Endothelial cell of umbilical vein (primary cell): Measurements from ENCODE around the gene GPRIN2. TPM values are rescaled to one million over a fixed set of nuclear protein-coding genes. Genes with fewer than 3 reads are reported as not detected.

Source experiments
- BruUV-seq: library from RNA; stranded (reverse); fragments of 400-500 nt; replicated peaks from 2 replicates; lab custom pipeline; 2021; lab: Mats Ljungman, UMichigan
- CTCF ChIA-PET: fragments of 300-600, 350-600 bp; sonication (Branson Sonifier 250); formaldehyde crosslinking; loops from one replicate; lab custom pipeline; 2021; ENCODE audit warnings: antibody characterized with exemption, inconsistent platforms; lab: Charles Lee
- POLR2A ChIA-PET: fragments of 300-600, 350-600 bp; sonication (Branson Sonifier 250); formaldehyde crosslinking; loops from one replicate; lab custom pipeline; 2021; ENCODE audit warnings: antibody characterized with exemption, inconsistent platforms; lab: Charles Lee
- DNase-seq: peaks from one replicate; pipeline ENCODE4 v3.0.0-alpha.2; 2011; ENCODE audit warnings: low read depth, low spot score
- FAIRE-seq: peaks from 2 replicates; lab custom pipeline; 2011; peaks lifted over from hg19 to GRCh38; lab: Jason Lieb, UNC
- H2AFZ ChIP-seq: 2 replicates; pipeline ENCODE4 v1.6.0; 2012; ENCODE audit warnings: low read depth, low read length, control low read depth, inconsistent platforms
- H3K27ac ChIP-seq: 2 replicates; pipeline ENCODE4 v1.5.1; 2011; ENCODE audit warnings: low read depth, mild to moderate bottlenecking, control low read depth, low read length, moderate library complexity; ENCODE audit not compliant: insufficient read depth
- H3K27me3 ChIP-seq, 2 experiments: 2 replicates each; pipeline versions ENCODE4 v1.6.0 to v1.6.1; 2011; ENCODE audit warnings: low read length in 2 of 2, mixed read lengths in 1 of 2; ENCODE audit not compliant: control insufficient read depth in 2 of 2, insufficient read depth in 2 of 2
- H3K36me3 ChIP-seq, 2 experiments: 2 replicates in 1 of 2; 3 replicates in 1 of 2; pipeline ENCODE4 v1.5.1; 2011; ENCODE audit warnings: low read length in 2 of 2, mild to moderate bottlenecking in 1 of 2, moderate library complexity in 1 of 2; ENCODE audit not compliant: control insufficient read depth in 2 of 2, insufficient read depth in 2 of 2; ENCODE audit errors: extremely low read depth in 1 of 2
- H3K4me1 ChIP-seq: 3 replicates; pipeline ENCODE4 v1.5.1; 2011; ENCODE audit warnings: mild to moderate bottlenecking, low read length; ENCODE audit not compliant: control insufficient read depth, insufficient read depth; ENCODE audit errors: extremely low read depth
- H3K4me2 ChIP-seq: 2 replicates; pipeline ENCODE4 v1.6.1; 2011; ENCODE audit warnings: low read length, control low read depth, mixed read lengths; ENCODE audit not compliant: insufficient read depth
- H3K4me3 ChIP-seq, 3 experiments: fragments of 200-600 bp in 1 of 3; sonication (generic), shearing (Covaris generic) in 1 of 3; replicated peaks in 1 of 3; 2 replicates each; pipeline ENCODE4 v1.5.1; 2011 to 2016; ENCODE audit warnings: control low read depth in 3 of 3, low read length in 3 of 3, mild to moderate bottlenecking in 2 of 3, inconsistent platforms in 1 of 3, low read depth in 1 of 3, moderate library complexity in 1 of 3; ENCODE audit not compliant: insufficient read depth in 1 of 3
- H3K79me2 ChIP-seq: 2 replicates; pipeline ENCODE4 v1.6.0; 2012; ENCODE audit warnings: low read length, inconsistent platforms; ENCODE audit not compliant: control insufficient read depth, insufficient read depth
- H3K9ac ChIP-seq: replicated peaks from 2 replicates; pipeline ENCODE3; 2011; ENCODE audit warnings: low read length, control low read depth; ENCODE audit not compliant: insufficient read depth; ENCODE audit errors: extremely low read depth
- H3K9me1 ChIP-seq: replicated peaks from 3 replicates; pipeline ENCODE4 v1.6.0; 2011; ENCODE audit warnings: mild to moderate bottlenecking, low read length; ENCODE audit not compliant: control insufficient read depth, insufficient read depth; ENCODE audit errors: extremely low read depth
- H3K9me3 ChIP-seq: replicated peaks from 2 replicates; pipeline ENCODE4 v1.5.1; 2012; ENCODE audit warnings: low read length, inconsistent platforms; ENCODE audit not compliant: control insufficient read depth, insufficient read depth
- H4K20me1 ChIP-seq: replicated peaks from 2 replicates; pipeline ENCODE3; 2011; ENCODE audit warnings: mild to moderate bottlenecking, low read length; ENCODE audit not compliant: control insufficient read depth, insufficient read depth; ENCODE audit errors: extremely low read depth
- CTCF ChIP-seq, 2 donors: IDR thresholded peaks; 1 replicate in 1 of 2; 2 replicates in 1 of 2; pipeline ENCODE4 v1.5.1; 2011; ENCODE audit warnings: low read length in 2 of 2, mild to moderate bottlenecking in 2 of 2, moderate library complexity in 2 of 2, control low read depth in 1 of 2, inconsistent platforms in 1 of 2, low read depth in 1 of 2; ENCODE audit not compliant: insufficient read depth in 1 of 2; ENCODE audit errors: extremely low read depth in 1 of 2
- EZH2 ChIP-seq: IDR thresholded peaks from 2 replicates; pipeline ENCODE4 v1.6.1; 2012; ENCODE audit warnings: borderline replicate concordance, low read depth, mild to moderate bottlenecking, moderate library complexity, low read length, inconsistent platforms; ENCODE audit not compliant: severe bottlenecking
- FOS ChIP-seq: IDR thresholded peaks from 2 replicates; pipeline ENCODE4 v1.6.1; 2011; ENCODE audit warnings: mild to moderate bottlenecking, low read length, moderate library complexity, borderline replicate concordance; ENCODE audit not compliant: insufficient read depth
- GATA2 ChIP-seq: IDR thresholded peaks from 2 replicates; pipeline ENCODE4 v1.7.0; 2011; ENCODE audit warnings: low read depth, mild to moderate bottlenecking, moderate library complexity, mixed read lengths, low read length; ENCODE audit not compliant: insufficient read length, insufficient read depth
- JUN ChIP-seq: IDR thresholded peaks from 2 replicates; pipeline ENCODE4 v1.6.1; 2011; ENCODE audit warnings: borderline replicate concordance, low read depth; ENCODE audit not compliant: insufficient read length, insufficient read depth
- MAX ChIP-seq: IDR thresholded peaks from 2 replicates; pipeline ENCODE4 v1.6.1; 2011; ENCODE audit not compliant: insufficient read depth, insufficient read length
- MYC ChIP-seq: IDR thresholded peaks from one replicate; pipeline ENCODE4 v1.6.1; 2011; ENCODE audit warnings: mild to moderate bottlenecking, low read depth, low read length
- POLR2A ChIP-seq: IDR thresholded peaks from 2 replicates; pipeline ENCODE4 v1.6.1; 2012; ENCODE audit warnings: low read depth, mild to moderate bottlenecking, control low read depth, low read length
- POLR2AphosphoS5 ChIP-seq: IDR thresholded peaks from 2 replicates; pipeline ENCODE4 v1.6.1; 2012; ENCODE audit warnings: low read depth, mild to moderate bottlenecking, control low read depth, low read length, moderate library complexity; ENCODE audit not compliant: insufficient read depth
- dilution Hi-C: fragments of 300-500 bp; cut with MboI; formaldehyde crosslinking; loops from one replicate; pipeline ENCODE4 v1.15.0; 2019; ENCODE audit warnings: low sequenced_read_pairs; ENCODE audit not compliant: extremely low pct_ligation_motif_present
- intact Hi-C: fragments of 100-400 bp; cut with micrococcal nuclease; formaldehyde crosslinking; loops from one replicate; pipeline ENCODE4 v1.10.0; 2022
- polyA plus RNA-seq, 4 experiments: library from polyadenylated mRNA; depleted of rRNA in 3 of 4; stranded (reverse) in 3 of 4; unstranded in 1 of 4; fragments of >200 nt; gene quantifications; 2 replicates each; pipeline versions ENCODE4 v1.2.1 to v1.2.3, GENCODE V29; 2011 to 2012; ENCODE audit warnings: missing spikeins in 1 of 4
- total RNA-seq: library from RNA; stranded (reverse); gene quantifications from 2 replicates; pipeline ENCODE4 v1.2.3, GENCODE V29; 2021

GPRIN2 gene
- total and polyA plus RNA-seq, 2 donors (not counting 3 experiments of a cell fraction or from before 2014, with no cell fraction given), result not detected

GRCh38 chr10:46542567-46543465 lies 13.6 kb downstream of the GPRIN2 start:
- ChIA-PET POLR2A (no interaction called here), CTCF (interaction anchor here (3.1 kb wide), 1 partner anchor 10 kb away, joined by 14 read pairs; no protein-coding TSS in a partner anchor)
- no peak overlapping the region for H3K4me2 ChIP-seq
- no peaks in the 10 kb centered on the region for H3K79me2 ChIP-seq
- H3K27ac ChIP-seq, result no peak overlapping the region
- no peaks in the 10 kb centered on the region for H3K9me3 ChIP-seq
- no peaks in the 10 kb centered on the region for H3K36me3 ChIP-seq
- no peak overlapping the region for H2AFZ ChIP-seq
- peaks cover 0 to 4% of the 10 kb centered on the region in 2 experiments for H3K27me3 ChIP-seq
- no peak overlapping the region for H3K4me3 ChIP-seq
- FAIRE-seq, result no peak
- BruUV-seq, result no TSS peak
- no peaks in the 10 kb centered on the region for H3K9me1 ChIP-seq
- dilution Hi-C loops (no loop called here), intact Hi-C loops (no loop called here)
- H3K9ac ChIP-seq, result no peak overlapping the region
- H3K4me1 ChIP-seq, result no peaks in the 10 kb centered on the region
- DNase-seq, result no peak
- no peaks in the 10 kb centered on the region for H4K20me1 ChIP-seq
- no peak for TF ChIP-seq GATA2
- no peak for TF ChIP-seq POLR2A
- no peak for TF ChIP-seq EZH2
- TF ChIP-seq MYC, result no peak
- TF ChIP-seq FOS, result no peak
- TF ChIP-seq JUN, result no peak
- TF ChIP-seq POLR2AphosphoS5, result no peak
- no peak for TF ChIP-seq MAX
- TF ChIP-seq CTCF (IDR thresholded peaks at IDR 0.05; ENCODE audit: extremely low read depth in 1 of 2, insufficient read depth in 1 of 2, low read depth in 1 of 2, low read length in 2 of 2), result no peak
